Stimulated activated naive CD8-positive, alpha-beta T cell treated with anti-CD3 and anti-CD28 coated beads, Interleukin-15, Interleukin-2, amounts not matched to agents 100 ng/mL and 50 ng/mL, for 24 hours (primary cell): ENCODE results near the gene MAGI3.

Source experiments
- H3K27ac Mint-ChIP-seq: one replicate; pipeline ENCODE4 v1.8.0; 2021; ENCODE audit warnings: mild to moderate bottlenecking, mixed read lengths
- H3K27me3 Mint-ChIP-seq: one replicate; pipeline ENCODE4 v1.8.0; 2021; ENCODE audit warnings: mixed read lengths
- H3K36me3 Mint-ChIP-seq: one replicate; pipeline ENCODE4 v1.8.0; 2021; ENCODE audit warnings: low read depth, mixed read lengths
- H3K4me1 Mint-ChIP-seq: one replicate; pipeline ENCODE4 v1.8.0; 2021; ENCODE audit warnings: low read depth, mixed read lengths
- H3K4me3 Mint-ChIP-seq: one replicate; pipeline ENCODE4 v1.8.0; 2021; ENCODE audit warnings: mild to moderate bottlenecking, mixed read lengths
- H3K9me3 Mint-ChIP-seq: one replicate; pipeline ENCODE4 v1.8.0; 2021; ENCODE audit warnings: mixed read lengths

MAGI3 gene

GRCh38 chr1:113653741-113654140, 263.4 kb downstream of the MAGI3 start:
- H3K27me3 Mint-ChIP-seq: no peaks in the 10 kb centered on the region
- no peaks in the 10 kb centered on the region for H3K4me1 Mint-ChIP-seq
- H3K9me3 Mint-ChIP-seq: no peaks in the 10 kb centered on the region
- no peak overlapping the region for H3K27ac Mint-ChIP-seq
- no peaks in the 10 kb centered on the region for H3K36me3 Mint-ChIP-seq
- no peak overlapping the region for H3K4me3 Mint-ChIP-seq

GRCh38 chr1:113654883-113655282, 264.6 kb downstream of the MAGI3 start:
- Mint-ChIP-seq H3K27ac (no peak overlapping the region), H3K9me3 (no peaks in the 10 kb centered on the region), H3K4me3 (no peak overlapping the region), H3K27me3 (no peaks in the 10 kb centered on the region), H3K4me1 (no peaks in the 10 kb centered on the region), H3K36me3 (no peaks in the 10 kb centered on the region)

GRCh38 chr1:113657126-113657525, 266.8 kb downstream of the MAGI3 start:
- no peaks in the 10 kb centered on the region for H3K27me3 Mint-ChIP-seq
- H3K36me3 Mint-ChIP-seq: no peaks in the 10 kb centered on the region
- H3K4me1 Mint-ChIP-seq: no peaks in the 10 kb centered on the region
- H3K9me3 Mint-ChIP-seq: no peaks in the 10 kb centered on the region
- H3K27ac Mint-ChIP-seq: no peak overlapping the region
- H3K4me3 Mint-ChIP-seq: no peak overlapping the region

GRCh38 chr1:113657556-113658063, 267.3 kb downstream of the MAGI3 start:
- Mint-ChIP-seq H3K4me3 (no peak overlapping the region), H3K9me3 (no peaks in the 10 kb centered on the region), H3K27me3 (no peaks in the 10 kb centered on the region), H3K36me3 (no peaks in the 10 kb centered on the region), H3K27ac (no peak overlapping the region), H3K4me1 (no peaks in the 10 kb centered on the region)

- Mint-ChIP-seq H3K4me3 (no peak overlapping the region), H3K27ac (no peak overlapping the region), H3K36me3 (no peaks in the 10 kb centered on the region), H3K27me3 (no peaks in the 10 kb centered on the region), H3K9me3 (no peaks in the 10 kb centered on the region), H3K4me1 (no peaks in the 10 kb centered on the region)
These were observed 268.7 kb downstream of the MAGI3 start for GRCh38 chr1:113659035-113659434.

- Mint-ChIP-seq H3K9me3 (no peaks in the 10 kb centered on the region), H3K36me3 (no peaks in the 10 kb centered on the region), H3K4me3 (no peak overlapping the region), H3K27me3 (no peaks in the 10 kb centered on the region), H3K27ac (no peak overlapping the region), H3K4me1 (no peaks in the 10 kb centered on the region)
These were observed 269.2 kb downstream of the MAGI3 start for GRCh38 chr1:113659556-113659955.

- H3K4me1 Mint-ChIP-seq: no peaks in the 10 kb centered on the region
These were observed 269.8 kb downstream of the MAGI3 start for GRCh38 chr1:113660088-113660487.

GRCh38 chr1:113662101-113662500, 271.8 kb downstream of the MAGI3 start:
- H3K36me3 Mint-ChIP-seq: no peaks in the 10 kb centered on the region
- H3K4me1 Mint-ChIP-seq: no peaks in the 10 kb centered on the region
- H3K9me3 Mint-ChIP-seq: no peaks in the 10 kb centered on the region
- H3K27ac Mint-ChIP-seq: no peak overlapping the region
- no peak overlapping the region for H3K4me3 Mint-ChIP-seq
- H3K27me3 Mint-ChIP-seq: no peaks in the 10 kb centered on the region

More at GRCh38 chr1:113660088-113660487, 269.8 kb downstream of the MAGI3 start:
- Mint-ChIP-seq H3K36me3 (no peaks in the 10 kb centered on the region), H3K27me3 (no peaks in the 10 kb centered on the region), H3K27ac (no peak overlapping the region), H3K9me3 (no peaks in the 10 kb centered on the region), H3K4me3 (no peak overlapping the region)

- no peaks in the 10 kb centered on the region for H3K4me1 Mint-ChIP-seq
- no peak overlapping the region for H3K27ac Mint-ChIP-seq
- no peaks in the 10 kb centered on the region for H3K9me3 Mint-ChIP-seq
- H3K4me3 Mint-ChIP-seq: no peak overlapping the region
- H3K27me3 Mint-ChIP-seq: no peaks in the 10 kb centered on the region
- no peaks in the 10 kb centered on the region for H3K36me3 Mint-ChIP-seq
These were observed 273.0 kb downstream of the MAGI3 start for GRCh38 chr1:113663165-113663951.

GRCh38 chr1:113665071-113665470, 274.8 kb downstream of the MAGI3 start:
- Mint-ChIP-seq H3K4me1 (no peaks in the 10 kb centered on the region), H3K27me3 (no peaks in the 10 kb centered on the region), H3K27ac (no peak overlapping the region), H3K9me3 (no peaks in the 10 kb centered on the region), H3K36me3 (no peaks in the 10 kb centered on the region), H3K4me3 (no peak overlapping the region)

GRCh38 chr1:113666126-113666525, 275.8 kb downstream of the MAGI3 start:
- Mint-ChIP-seq H3K4me1 (no peaks in the 10 kb centered on the region), H3K36me3 (no peaks in the 10 kb centered on the region), H3K4me3 (no peak overlapping the region), H3K27me3 (no peaks in the 10 kb centered on the region), H3K27ac (no peak overlapping the region), H3K9me3 (no peaks in the 10 kb centered on the region)

GRCh38 chr1:113669988-113670387, 279.7 kb downstream of the MAGI3 start:
- no peak overlapping the region for H3K4me3 Mint-ChIP-seq
- H3K27ac Mint-ChIP-seq: no peak overlapping the region
- no peaks in the 10 kb centered on the region for H3K9me3 Mint-ChIP-seq
- no peaks in the 10 kb centered on the region for H3K4me1 Mint-ChIP-seq
- no peaks in the 10 kb centered on the region for H3K36me3 Mint-ChIP-seq
- H3K27me3 Mint-ChIP-seq: no peaks in the 10 kb centered on the region

GRCh38 chr1:113670650-113671049, 280.3 kb downstream of the MAGI3 start:
- Mint-ChIP-seq H3K27ac (no peak overlapping the region), H3K4me1 (no peaks in the 10 kb centered on the region), H3K36me3 (no peaks in the 10 kb centered on the region), H3K9me3 (no peaks in the 10 kb centered on the region), H3K4me3 (no peak overlapping the region), H3K27me3 (no peaks in the 10 kb centered on the region)

- Mint-ChIP-seq H3K36me3 (no peaks in the 10 kb centered on the region), H3K27ac (no peak overlapping the region), H3K4me1 (no peaks in the 10 kb centered on the region), H3K9me3 (no peaks in the 10 kb centered on the region), H3K27me3 (no peaks in the 10 kb centered on the region), H3K4me3 (no peak overlapping the region)
These were observed 282.2 kb downstream of the MAGI3 start for GRCh38 chr1:113672491-113672890.

GRCh38 chr1:113674591-113674990, 284.3 kb downstream of the MAGI3 start:
- Mint-ChIP-seq H3K4me3 (no peak overlapping the region), H3K27me3 (no peaks in the 10 kb centered on the region), H3K27ac (no peak overlapping the region), H3K4me1 (no peaks in the 10 kb centered on the region), H3K36me3 (no peaks in the 10 kb centered on the region), H3K9me3 (no peaks in the 10 kb centered on the region)

- Mint-ChIP-seq H3K4me3 (no peak overlapping the region), H3K4me1 (no peaks in the 10 kb centered on the region), H3K9me3 (no peaks in the 10 kb centered on the region), H3K36me3 (no peaks in the 10 kb centered on the region), H3K27me3 (no peaks in the 10 kb centered on the region), H3K27ac (no peak overlapping the region)
These were observed 285.0 kb downstream of the MAGI3 start for GRCh38 chr1:113675302-113675701.
